Activated CD4-positive, alpha-beta T cell treated with anti-CD3 and anti-CD28 coated beads for 48 hours (primary cell): Measurements from ENCODE around the gene ATF6B.
A peak's percentile ranks its signal among the peaks of the same experiment; 100 is the strongest.
"Not testable (repeated sequence)": the region's sequence is repeated elsewhere in the genome, so short reads cannot be mapped to it uniquely, and the experiment has no call there.

Source experiments
- DNase-seq: peaks from one replicate; pipeline ENCODE4 v3.0.0-alpha.2; 2020

Gene ATF6B

DNA sequence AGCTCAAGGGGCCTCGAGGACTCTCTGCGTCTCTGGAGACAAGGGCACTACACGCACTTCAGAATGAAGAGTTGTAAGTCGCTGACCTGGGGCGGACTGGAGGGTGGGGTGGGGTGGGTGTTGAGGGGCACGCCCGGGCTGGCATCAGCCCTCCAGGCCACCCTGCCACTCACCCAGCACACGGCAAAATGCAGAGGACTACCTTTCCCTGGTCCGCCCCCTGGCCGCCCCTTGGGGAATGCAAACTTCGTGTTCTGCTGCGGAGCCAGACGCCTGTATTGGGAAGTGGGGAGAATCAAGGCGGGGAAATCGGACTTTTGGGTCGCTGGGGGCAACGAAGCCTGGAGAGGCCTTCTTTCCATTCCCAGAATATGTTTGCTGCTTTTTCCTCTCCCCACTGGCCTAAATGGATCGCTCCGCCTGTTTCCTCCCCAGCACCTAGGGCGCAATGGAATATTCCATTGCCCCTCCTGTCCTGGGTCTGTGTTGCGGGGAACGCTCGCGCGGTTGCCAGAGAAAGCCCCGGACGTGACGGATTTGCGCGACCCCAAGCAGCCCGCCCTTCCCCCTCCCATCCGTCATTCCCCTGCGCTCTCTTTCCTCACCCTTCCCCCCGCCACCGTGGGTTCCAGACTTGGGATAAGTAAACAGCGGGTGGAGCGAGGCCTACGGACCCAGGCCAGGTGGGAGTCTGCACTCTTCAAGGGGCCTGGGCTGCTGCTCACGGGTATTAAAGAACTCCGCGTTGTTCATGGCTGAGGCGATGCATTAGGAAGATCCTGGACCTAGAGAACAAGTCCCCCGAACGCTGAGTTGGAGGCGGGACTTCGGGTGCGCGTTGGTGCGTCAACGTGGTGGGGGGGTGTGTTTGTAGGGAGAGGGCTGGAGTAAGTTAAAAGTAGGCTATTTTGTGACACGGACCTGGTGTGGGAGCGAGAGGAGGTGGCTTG lies 25.8 kb upstream of the ATF6B start, which contains the start of gene PPT2:
PPT2 (plus strand) TSS at position 578 of the 950 bp plus-strand sequence. CDS start 454 bp downstream, outside the sequence.
- peak; percentile 86 for DNase-seq

DNA sequence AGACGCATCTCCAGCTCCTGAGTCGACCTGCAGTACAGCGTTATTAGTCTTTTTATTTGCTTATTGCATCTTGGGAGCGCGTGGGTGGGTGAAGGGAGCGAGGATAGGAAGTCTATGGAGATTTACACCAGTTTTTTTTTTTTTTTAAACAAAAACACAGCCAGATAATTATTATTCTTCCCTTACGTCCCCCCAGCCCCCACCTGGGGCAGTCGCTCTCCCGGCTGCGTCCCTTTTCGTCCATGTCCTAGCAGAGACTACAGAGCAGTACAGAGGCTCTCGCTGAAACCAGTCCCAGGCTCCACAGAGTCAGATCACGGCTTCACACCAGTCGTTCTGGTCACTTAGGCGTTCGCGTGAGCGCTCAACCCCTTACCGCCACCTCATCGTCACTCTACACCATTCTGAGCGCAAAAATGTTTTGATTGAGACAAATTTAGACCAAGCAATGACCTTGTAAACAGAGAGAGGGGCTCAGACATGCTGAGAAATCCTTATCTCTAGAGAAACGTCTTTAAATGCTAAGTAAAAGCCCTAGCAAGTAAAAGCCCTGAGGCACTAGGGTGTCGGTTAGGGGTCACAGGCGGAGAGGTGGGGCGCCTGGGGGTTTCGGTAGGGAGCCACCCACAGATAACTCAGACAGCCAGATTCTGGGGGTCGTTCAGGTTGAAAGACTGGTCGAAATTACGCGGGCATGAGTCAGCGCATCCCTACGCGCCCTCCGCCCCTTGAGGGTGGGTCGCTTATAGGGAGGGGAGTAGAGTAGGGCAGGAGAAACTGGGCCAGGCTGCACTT lies 24.9 kb upstream of the ATF6B start:
- no peak for DNase-seq

GRCh38 chr6:32151863-32152768 lies 24.1 kb upstream of the ATF6B start, which contains the start of gene PRRT1:
Gene PRRT1, minus strand, starts transcription at chr6:32151939. Its CDS starts 112 bp downstream, at chr6:32151827.
- DNase-seq, result no peak

DNA sequence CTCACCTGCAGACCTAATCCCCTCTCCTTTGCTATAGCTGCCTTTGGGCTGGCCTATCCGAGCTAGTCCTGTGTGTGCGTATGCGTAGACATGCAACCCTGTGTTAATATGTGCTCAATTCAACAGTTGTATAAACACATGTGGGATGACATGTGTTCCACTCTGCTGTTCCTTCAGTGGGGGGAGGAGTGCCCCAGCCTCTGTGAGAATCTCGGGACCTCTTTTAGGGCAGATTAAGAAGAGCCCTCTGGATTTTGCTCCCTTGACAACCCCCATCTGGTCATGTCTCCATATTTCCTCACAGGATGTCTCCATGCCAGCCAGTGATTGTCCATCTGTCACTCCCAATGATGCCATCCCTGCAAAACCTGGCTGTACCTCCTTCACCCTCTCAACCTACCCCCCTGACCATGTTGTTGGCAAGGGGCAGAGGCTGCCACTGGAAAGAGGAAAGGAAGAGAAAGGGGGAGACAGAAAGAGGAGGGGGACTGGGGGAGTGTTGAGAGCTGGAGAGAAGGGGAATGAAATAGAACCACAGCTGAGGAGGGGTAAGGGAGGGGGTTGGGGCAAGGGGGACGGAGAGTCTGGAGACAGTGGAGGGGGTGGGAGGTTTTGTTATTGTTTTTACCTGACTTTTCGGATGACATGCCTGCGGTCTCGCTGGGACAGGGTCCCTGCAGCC lies 23.3 kb upstream of the ATF6B start:
- DNase-seq, result no peak

GRCh38 chr6:32149932-32150870 lies 22.2 kb upstream of the ATF6B start:
- DNase-seq, result no peak

- no peak for DNase-seq
These were observed 21.2 kb upstream of the ATF6B start for GRCh38 chr6:32149092-32149755.

GRCh38 chr6:32148289-32149091 lies 20.4 kb upstream of the ATF6B start:
- DNase-seq, result peak; percentile 88

GRCh38 chr6:32147401-32148132 lies 19.5 kb upstream of the ATF6B start:
- no peak for DNase-seq

- DNase-seq, result no peak
These were observed 18.6 kb upstream of the ATF6B start for GRCh38 chr6:32146687-32147086.

DNA sequence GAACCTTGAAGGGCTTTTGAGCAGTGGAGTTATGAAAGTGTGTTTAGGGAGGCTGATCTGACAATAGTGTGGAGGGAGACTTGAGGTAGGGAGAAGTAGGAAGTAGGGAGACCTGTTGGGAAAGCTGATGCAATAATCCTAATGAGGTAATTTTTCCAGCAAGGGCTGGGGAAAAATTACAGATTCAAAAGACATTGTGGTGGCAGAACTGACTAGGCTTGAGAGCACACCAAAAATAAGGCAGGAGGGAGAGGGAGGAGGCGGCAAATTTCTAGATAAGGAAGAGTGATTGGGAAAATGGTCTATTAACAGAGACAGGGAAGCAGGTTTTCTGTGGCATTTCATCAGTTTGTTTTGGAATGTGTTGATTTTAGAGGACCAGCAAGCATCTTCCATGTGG lies 18.2 kb upstream of the ATF6B start:
- no peak for DNase-seq

GRCh38 chr6:32144238-32144637 lies 16.2 kb upstream of the ATF6B start:
- DNase-seq, result not testable (repeated sequence)

GRCh38 chr6:32140420-32141046 lies 12.5 kb upstream of the ATF6B start:
- no peak for DNase-seq

DNA sequence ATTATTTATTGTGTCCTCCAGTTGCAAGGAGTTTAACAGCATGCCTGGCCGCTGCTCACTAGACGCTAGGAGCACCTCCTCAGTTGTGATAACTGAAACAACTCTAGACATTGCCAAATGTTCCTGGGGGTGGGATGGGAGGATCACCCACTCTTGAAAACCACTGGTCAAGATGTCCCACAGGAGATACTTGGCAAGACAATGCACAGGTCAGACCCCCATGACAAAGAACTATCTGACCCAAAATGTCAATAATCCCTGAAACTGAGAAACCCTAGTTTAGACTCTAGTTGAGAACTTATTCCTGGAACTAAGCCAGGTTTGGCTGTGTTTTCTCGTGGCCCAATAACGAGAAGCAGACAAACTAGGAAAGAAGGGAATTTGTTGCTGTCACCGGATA lies 11.5 kb upstream of the ATF6B start:
- DNase-seq, result no peak

GRCh38 chr6:32137454-32137853 lies 9.4 kb upstream of the ATF6B start:
- no peak for DNase-seq

DNA sequence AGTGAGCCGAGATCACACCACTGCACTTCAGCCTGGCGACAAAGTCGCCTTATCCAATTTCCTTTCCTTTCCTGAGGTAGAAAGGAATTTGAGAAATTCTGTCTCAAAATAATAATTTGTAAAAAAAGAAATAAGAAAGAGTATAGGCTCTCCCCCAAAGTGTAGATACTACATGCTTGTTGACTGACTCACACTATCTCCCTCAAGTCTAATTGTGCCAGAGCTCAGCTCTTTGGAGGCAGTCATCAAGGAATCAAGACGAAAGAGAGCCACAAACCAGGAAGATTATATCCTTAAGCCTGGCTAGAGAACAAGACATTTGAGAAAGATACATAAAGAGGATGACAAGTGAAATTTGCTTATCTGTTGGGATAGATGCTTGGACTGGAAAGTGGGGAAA lies 5.7 kb upstream of the ATF6B start:
- DNase-seq, result no peak

GRCh38 chr6:32132110-32132509 lies 4.1 kb upstream of the ATF6B start:
- DNase-seq, result no peak

GRCh38 chr6:32131439-32131948 lies 3.4 kb upstream of the ATF6B start:
- no peak for DNase-seq
